HAP-1 (cell line): ENCODE results near the gene NOSTRIN.
A peak's percentile ranks its signal among the peaks of the same experiment; 100 is the strongest.

Experiments used
- DNase-seq, 2 experiments: peaks; one replicate each; pipeline ENCODE4 v3.0.0-alpha.2; 2016 to 2020; ENCODE audit warnings: low spot score in 2 of 2
- H3K27me3 ChIP-seq: fragments of 250-450 bp; sonication (Bioruptor Pico); 2 replicates; pipeline ENCODE4 v1.5.1; 2020; ENCODE audit warnings: low read depth, mild to moderate bottlenecking, moderate library complexity
- H3K36me3 ChIP-seq: fragments of 250-450 bp; sonication (Bioruptor Pico); replicated peaks from 2 replicates; pipeline ENCODE4 v1.5.1; 2020; ENCODE audit warnings: mild to moderate bottlenecking
- H3K4me1 ChIP-seq: fragments of 250-450 bp; sonication (Bioruptor Pico); 2 replicates; pipeline ENCODE4 v1.5.1; 2020; ENCODE audit warnings: mild to moderate bottlenecking
- H3K4me3 ChIP-seq: fragments of 250-450 bp; sonication (Bioruptor Pico); 2 replicates; pipeline ENCODE4 v1.5.1; 2020; ENCODE audit warnings: mild to moderate bottlenecking, moderate library complexity
- H3K9me3 ChIP-seq: fragments of 250-450 bp; sonication (Bioruptor Pico); 2 replicates; pipeline ENCODE4 v1.5.1; 2020; ENCODE audit warnings: mild to moderate bottlenecking, moderate library complexity
- in situ Hi-C: fragments of 300-500 bp; cut with MboI; formaldehyde crosslinking; loops from 3 replicates; pipeline ENCODE4 v1.14.3; 2020; ENCODE audit warnings: low sequenced_read_pairs, inconsistent platforms, mixed read lengths

The NOSTRIN gene

DNA sequence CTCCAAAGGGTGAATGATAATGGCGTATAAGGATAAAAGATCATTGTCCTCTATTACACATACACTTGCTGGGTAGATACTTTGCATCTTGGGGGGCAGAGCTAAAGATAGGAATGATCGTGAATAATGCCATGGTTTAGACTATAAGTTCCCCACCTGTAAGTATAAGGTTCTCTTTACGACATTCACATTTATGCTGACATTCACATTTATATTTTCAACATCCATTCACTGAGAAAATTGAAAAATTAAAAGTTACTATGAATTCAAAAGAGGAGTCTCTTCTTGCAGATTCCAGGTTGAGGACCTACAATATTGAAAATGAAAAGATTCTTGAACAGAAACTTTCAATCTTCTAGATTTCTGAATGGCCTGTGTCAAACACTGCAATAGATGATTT is 89.9 kb downstream of the NOSTRIN start:
- Histone ChIP-seq H3K9me3 (no peaks in the 10 kb centered on the region), H3K4me3 (no peak overlapping the region), H3K36me3 (peaks cover 11% of the 10 kb centered on the region), H3K4me1 (peaks cover 8% of the 10 kb centered on the region; the same call in 1 of the 2 replicates), H3K27me3 (no peaks in the 10 kb centered on the region)
- no peak for DNase-seq
- in situ Hi-C loops: no loop called here

- Histone ChIP-seq H3K27me3 (no peaks in the 10 kb centered on the region), H3K36me3 (no peaks in the 10 kb centered on the region), H3K9me3 (no peaks in the 10 kb centered on the region), H3K4me3 (no peak overlapping the region), H3K4me1 (peaks cover 7% of the 10 kb centered on the region; the same call in 1 of the 2 replicates)
- in situ Hi-C loops: no loop called here
- no peak for DNase-seq
Measured at GRCh38 chr2:168894101-168894500, 91.7 kb downstream of the NOSTRIN start.

DNA sequence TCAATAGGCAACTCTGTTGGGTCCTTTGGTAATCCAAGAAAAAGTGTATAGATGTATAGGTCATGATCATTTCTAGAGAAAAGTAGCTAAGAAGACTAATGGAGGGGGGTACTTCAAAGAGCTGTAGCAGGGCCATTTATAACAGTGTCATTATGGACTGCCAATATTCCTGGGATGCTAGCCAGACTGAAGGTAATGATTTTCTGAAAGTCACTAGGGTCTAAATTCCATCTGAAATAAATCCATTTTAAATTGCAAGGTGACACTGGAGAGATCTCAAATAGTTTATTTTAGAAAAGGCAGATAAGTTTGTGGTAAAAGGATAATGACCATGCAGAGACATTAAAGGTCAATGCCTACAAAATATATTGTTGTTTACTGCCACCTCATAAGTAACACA is 92.3 kb downstream of the NOSTRIN start:
- no peak for DNase-seq
- Histone ChIP-seq H3K27me3 (no peaks in the 10 kb centered on the region), H3K4me1 (peaks cover 4% of the 10 kb centered on the region; the same call in 1 of the 2 replicates), H3K9me3 (no peaks in the 10 kb centered on the region), H3K4me3 (no peak overlapping the region), H3K36me3 (no peaks in the 10 kb centered on the region)
- in situ Hi-C loops: no loop called here

DNA sequence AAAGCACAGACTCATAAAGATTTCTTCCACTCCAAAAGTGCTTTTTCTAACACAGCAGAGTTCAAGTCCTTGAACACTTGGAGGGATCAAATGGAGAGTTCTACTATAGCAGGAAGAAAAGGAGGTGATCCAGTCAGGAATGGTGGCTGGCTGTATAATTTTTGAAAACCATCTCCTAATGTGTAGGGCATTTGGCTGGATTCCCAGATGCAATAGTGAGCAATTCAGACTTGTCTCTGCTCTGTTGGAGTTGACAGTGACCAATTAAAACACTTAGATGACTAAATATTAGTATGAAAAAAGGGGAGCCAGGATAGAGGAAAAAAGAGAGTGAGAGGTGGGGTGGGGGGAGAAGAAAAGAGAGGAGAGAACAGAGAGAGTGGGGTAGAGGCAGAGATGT is 93.3 kb downstream of the NOSTRIN start:
- Histone ChIP-seq H3K36me3 (no peaks in the 10 kb centered on the region), H3K9me3 (no peaks in the 10 kb centered on the region), H3K4me1 (peaks cover 1% of the 10 kb centered on the region; the same call in 1 of the 2 replicates), H3K4me3 (no peak overlapping the region), H3K27me3 (no peaks in the 10 kb centered on the region)
- in situ Hi-C loops: no loop called here
- DNase-seq: no peak

- no peak for DNase-seq
- H3K36me3 ChIP-seq: no peaks in the 10 kb centered on the region
- H3K4me3 ChIP-seq: no peak overlapping the region
- no peaks in the 10 kb centered on the region for H3K9me3 ChIP-seq
- no peaks in the 10 kb centered on the region for H3K27me3 ChIP-seq
- in situ Hi-C loops: no loop called here
- no peaks in the 10 kb centered on the region for H3K4me1 ChIP-seq
Measured at GRCh38 chr2:168896783-168897182, 94.3 kb downstream of the NOSTRIN start.

- Histone ChIP-seq H3K36me3 (no peaks in the 10 kb centered on the region), H3K9me3 (no peaks in the 10 kb centered on the region), H3K27me3 (no peaks in the 10 kb centered on the region), H3K4me3 (no peak overlapping the region), H3K4me1 (no peaks in the 10 kb centered on the region)
- in situ Hi-C loops: no loop called here
- DNase-seq: no peak
Measured at GRCh38 chr2:168897449-168897848, 95.0 kb downstream of the NOSTRIN start.

GRCh38 chr2:168901003-168901402 is 98.6 kb downstream of the NOSTRIN start, which contains the start of gene G6PC2:
Gene G6PC2, plus strand, starts transcription at chr2:168901291. Its CDS starts 41 bp downstream, at chr2:168901332.
- Histone ChIP-seq H3K27me3 (no peaks in the 10 kb centered on the region), H3K36me3 (no peaks in the 10 kb centered on the region), H3K4me1 (no peaks in the 10 kb centered on the region), H3K9me3 (no peaks in the 10 kb centered on the region), H3K4me3 (no peak within 1 kb of the TSS)
- in situ Hi-C loops: no loop called here
- DNase-seq: no peak

DNA sequence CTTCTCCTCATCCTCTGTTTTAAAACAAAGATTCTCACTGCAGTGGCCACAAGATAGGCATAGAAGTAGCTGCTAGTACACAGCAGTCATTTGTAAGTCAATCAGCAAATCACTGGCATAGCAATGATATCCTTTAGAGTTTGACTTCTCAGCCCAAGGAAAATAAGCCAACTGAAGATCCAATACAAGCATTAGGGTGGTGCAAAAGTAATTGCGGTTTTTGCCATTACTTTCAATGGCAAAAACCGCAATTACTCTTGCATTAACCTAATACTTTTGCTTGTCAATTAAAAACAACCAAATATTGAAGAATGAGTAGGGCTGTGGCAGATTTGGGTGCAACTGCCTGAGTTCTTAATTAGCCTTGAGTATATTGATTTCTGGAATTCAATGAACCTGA is 101.5 kb downstream of the NOSTRIN start:
- in situ Hi-C loops: no loop called here
- Histone ChIP-seq H3K27me3 (no peaks in the 10 kb centered on the region), H3K4me1 (peaks cover 14% of the 10 kb centered on the region), H3K9me3 (no peaks in the 10 kb centered on the region), H3K4me3 (no peak overlapping the region), H3K36me3 (no peaks in the 10 kb centered on the region)
- no peak for DNase-seq

DNA sequence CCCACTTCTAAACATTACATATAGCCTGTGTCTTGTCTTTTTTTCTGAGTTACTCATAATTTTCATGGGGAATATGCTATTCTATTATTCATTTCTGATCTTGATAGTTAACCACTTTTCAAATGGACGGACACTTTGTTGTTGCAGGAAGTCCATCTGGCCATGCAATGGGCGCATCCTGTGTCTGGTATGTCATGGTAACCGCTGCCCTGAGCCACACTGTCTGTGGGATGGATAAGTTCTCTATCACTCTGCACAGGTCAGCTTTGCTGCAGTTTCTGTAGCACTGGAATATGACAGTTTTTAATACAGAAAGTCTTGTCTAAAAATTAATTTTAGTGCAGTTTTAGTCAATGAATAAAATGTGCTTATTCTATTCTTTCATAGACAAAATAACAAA is 101.9 kb downstream of the NOSTRIN start:
- no peaks in the 10 kb centered on the region for H3K9me3 ChIP-seq
- H3K4me3 ChIP-seq: no peak overlapping the region

DNA sequence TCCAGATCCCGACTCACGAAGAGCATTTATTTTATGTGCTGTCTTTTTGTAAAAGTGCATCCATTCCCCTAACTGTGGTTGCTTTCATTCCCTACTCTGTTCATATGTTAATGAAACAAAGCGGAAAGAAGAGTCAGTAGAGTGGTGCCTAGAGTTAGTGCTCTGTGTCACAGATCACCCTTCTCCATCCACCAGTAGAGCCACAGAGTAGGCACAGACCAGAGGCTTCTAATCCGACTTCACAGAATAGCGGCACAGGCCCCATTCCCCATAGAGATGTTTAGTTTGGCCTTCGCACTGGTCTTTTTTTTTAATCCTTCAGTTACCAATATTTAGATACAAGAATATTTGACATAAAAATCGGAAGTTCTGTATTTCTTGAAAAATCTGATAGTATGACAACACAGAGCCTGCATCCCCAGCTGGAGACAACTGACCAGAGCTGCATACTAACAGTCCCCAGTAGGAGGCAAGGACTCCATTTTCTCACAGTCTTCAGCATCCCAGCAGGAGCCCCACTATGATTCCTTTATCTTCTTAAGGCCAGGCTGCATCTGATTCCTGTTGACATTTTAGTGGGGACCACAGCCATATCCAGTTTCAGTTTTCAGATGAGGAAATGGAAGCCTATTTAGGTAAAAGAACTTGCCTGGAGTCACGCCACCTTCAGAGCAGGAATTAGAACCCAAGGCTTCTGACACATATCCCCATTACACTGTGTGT is 105.7 kb downstream of the NOSTRIN start:
- Histone ChIP-seq H3K36me3 (no peaks in the 10 kb centered on the region), H3K9me3 (no peaks in the 10 kb centered on the region), H3K27me3 (no peaks in the 10 kb centered on the region), H3K4me3 (no peak overlapping the region), H3K4me1 (peaks cover 14% of the 10 kb centered on the region)
- in situ Hi-C loops: no loop called here
- peak in 1 of 2 experiments; percentile 9 for DNase-seq

More for the DNA sequence above, 101.9 kb downstream of the NOSTRIN start:
- Histone ChIP-seq H3K27me3 (no peaks in the 10 kb centered on the region), H3K4me1 (peaks cover 14% of the 10 kb centered on the region), H3K36me3 (no peaks in the 10 kb centered on the region)
- DNase-seq: no peak
- in situ Hi-C loops: no loop called here

- no peak for DNase-seq
- no peaks in the 10 kb centered on the region for H3K27me3 ChIP-seq
- no peaks in the 10 kb centered on the region for H3K9me3 ChIP-seq
- H3K36me3 ChIP-seq: no peaks in the 10 kb centered on the region
- peaks cover 14% of the 10 kb centered on the region for H3K4me1 ChIP-seq
- in situ Hi-C loops: no loop called here
- no peak overlapping the region for H3K4me3 ChIP-seq
Measured at GRCh38 chr2:168910330-168910729, 107.9 kb downstream of the NOSTRIN start.

- no peaks in the 10 kb centered on the region for H3K9me3 ChIP-seq
- H3K27me3 ChIP-seq: no peaks in the 10 kb centered on the region
- H3K4me3 ChIP-seq: no peak overlapping the region
- no peaks in the 10 kb centered on the region for H3K36me3 ChIP-seq
- in situ Hi-C loops: no loop called here
- no peak for DNase-seq
- H3K4me1 ChIP-seq: peaks cover 3% of the 10 kb centered on the region
Measured at GRCh38 chr2:168912466-168912865, 110.0 kb downstream of the NOSTRIN start.

DNA sequence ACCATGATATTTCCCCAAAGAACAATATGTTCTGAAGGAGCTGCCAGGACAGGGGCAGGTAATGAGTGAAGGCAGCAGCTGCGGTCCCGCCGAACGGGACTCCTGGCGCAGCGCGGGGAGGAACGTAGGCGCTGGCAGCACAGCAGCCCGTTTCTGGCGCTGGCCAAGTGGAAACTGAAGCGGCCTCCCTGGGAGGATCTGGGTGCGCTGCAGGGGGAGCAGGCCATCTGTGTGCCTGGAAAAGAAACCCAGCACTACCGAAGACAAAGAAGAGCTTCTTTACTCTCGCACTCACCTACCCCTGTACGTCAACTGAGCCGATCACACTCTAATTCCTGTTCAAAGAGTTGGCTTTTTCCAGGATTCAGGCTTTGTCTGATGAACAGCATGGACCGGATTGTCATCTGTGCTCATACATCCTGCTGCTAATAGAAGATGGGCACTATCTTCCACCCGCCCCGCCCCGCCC is 110.5 kb downstream of the NOSTRIN start:
- Histone ChIP-seq H3K36me3 (no peaks in the 10 kb centered on the region), H3K4me3 (no peak overlapping the region), H3K27me3 (no peaks in the 10 kb centered on the region), H3K9me3 (no peaks in the 10 kb centered on the region), H3K4me1 (no peaks in the 10 kb centered on the region)
- no peak for DNase-seq
- in situ Hi-C loops: no loop called here

DNA sequence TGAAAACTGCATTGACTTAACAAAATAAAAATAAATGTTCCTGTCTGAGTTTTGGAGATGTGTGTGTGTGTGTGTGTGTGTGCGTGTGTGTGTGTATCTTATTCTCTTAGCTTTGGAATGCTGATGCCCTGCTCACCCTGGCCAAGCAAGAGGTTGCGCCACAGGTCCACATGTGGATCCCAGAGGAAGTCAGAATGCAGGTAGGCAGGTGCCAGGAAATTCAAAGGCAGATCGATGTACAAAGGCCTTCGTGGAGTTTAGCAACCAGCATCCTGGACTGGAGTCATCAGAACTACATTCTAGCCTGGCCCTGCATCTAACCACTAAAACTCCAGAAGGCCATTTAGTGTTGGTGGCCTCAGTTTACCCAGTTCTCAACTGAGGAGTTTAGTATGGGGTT is 111.1 kb downstream of the NOSTRIN start:
- Histone ChIP-seq H3K4me1 (no peaks in the 10 kb centered on the region), H3K9me3 (no peaks in the 10 kb centered on the region), H3K4me3 (no peak overlapping the region), H3K36me3 (no peaks in the 10 kb centered on the region), H3K27me3 (0 out of 2 replicates have a peak, but pooled peaks cover 3% of the 10 kb centered on the region)
- in situ Hi-C loops: no loop called here
- no peak for DNase-seq
